H1 (cell line): ENCODE measurements around the gene AASDH. TPM values are rescaled to one million over a fixed set of nuclear protein-coding genes. Genes with fewer than 3 reads are reported as not detected.

Source experiments
- CBX5 ChIP-seq: fragments of 300-800, 300-1000 bp; sonication (generic); IDR thresholded peaks from 2 replicates; pipeline ENCODE4 v1.7.1; 2016; ENCODE audit warnings: antibody characterized with exemption, low read length, low read depth
- CEBPB ChIP-seq: IDR thresholded peaks from 2 replicates; pipeline ENCODE4 v1.6.1; 2012; ENCODE audit warnings: low read depth, low read length
- CHD1 ChIP-seq: IDR thresholded peaks from 2 replicates; pipeline ENCODE4 v1.6.1; 2012; ENCODE audit warnings: low read depth, low read length, improper control_type of control experiment
- CREB1 ChIP-seq: IDR thresholded peaks from 2 replicates; pipeline ENCODE4 v1.6.1; 2012; ENCODE audit warnings: inconsistent platforms
- EP300 ChIP-seq, 2 experiments: IDR thresholded peaks; 1 replicate in 1 of 2; 2 replicates in 1 of 2; pipeline ENCODE4 v1.6.1; 2011 to 2012; ENCODE audit warnings: low read depth in 2 of 2, low read length in 2 of 2, mild to moderate bottlenecking in 2 of 2, borderline replicate concordance in 1 of 2, inconsistent platforms in 1 of 2, moderate library complexity in 1 of 2
- GABPA ChIP-seq: IDR thresholded peaks from 2 replicates; pipeline ENCODE4 v1.6.1; 2011; ENCODE audit warnings: mild to moderate bottlenecking, low read length, moderate library complexity, borderline replicate concordance; ENCODE audit not compliant: insufficient read depth
- HDAC2 ChIP-seq, 2 experiments: fragments of 300-600 bp in 1 of 2; sonication (generic) in 1 of 2; IDR thresholded peaks; 2 replicates each; pipeline ENCODE4 v1.6.1; 2011 to 2012; ENCODE audit warnings: low read depth in 2 of 2, low read length in 2 of 2, mild to moderate bottlenecking in 2 of 2, moderate library complexity in 2 of 2, borderline replicate concordance in 1 of 2, inconsistent platforms in 1 of 2
- KDM1A ChIP-seq: fragments of 200-600, 300-600 bp; sonication (generic); IDR thresholded peaks from 2 replicates; pipeline ENCODE4 v1.7.1; 2016; ENCODE audit warnings: mild to moderate bottlenecking, low read length, borderline replicate concordance
- KDM4A ChIP-seq: IDR thresholded peaks from one replicate; pipeline ENCODE4 v1.7.1; 2012; ENCODE audit warnings: low read depth, mild to moderate bottlenecking, moderate library complexity, low read length, inconsistent platforms; ENCODE audit not compliant: severe bottlenecking
- KDM5A ChIP-seq: fragments of 200-600 bp; IDR thresholded peaks from 2 replicates; pipeline ENCODE4 v1.7.1; 2012; ENCODE audit warnings: mild to moderate bottlenecking, low read length, inconsistent platforms, mixed read lengths
- RFX5 ChIP-seq: IDR thresholded peaks from 2 replicates; pipeline ENCODE4 v1.6.1; 2011; ENCODE audit warnings: low read depth, low read length, improper control_type of control experiment, borderline replicate concordance
- SAP30 ChIP-seq: fragments of 300-600 bp; sonication (generic); IDR thresholded peaks from 2 replicates; pipeline ENCODE4 v1.7.1; 2012; ENCODE audit warnings: low read length, moderate library complexity, mild to moderate bottlenecking, inconsistent platforms; ENCODE audit not compliant: insufficient read depth, insufficient replicate concordance
- SIX5 ChIP-seq: IDR thresholded peaks from 2 replicates; pipeline ENCODE4 v1.6.1; 2011; ENCODE audit warnings: mild to moderate bottlenecking, low read depth, low read length
- SP1 ChIP-seq: IDR thresholded peaks from 2 replicates; pipeline ENCODE4 v1.6.1; 2011; ENCODE audit warnings: low read depth, low read length
- SRF ChIP-seq: IDR thresholded peaks from 2 replicates; pipeline ENCODE4 v1.6.1; 2011; ENCODE audit warnings: mild to moderate bottlenecking, low read depth, low read length, moderate library complexity
- TAF1 ChIP-seq: IDR thresholded peaks from 2 replicates; pipeline ENCODE4 v1.6.1; 2011; ENCODE audit warnings: mild to moderate bottlenecking, low read depth, low read length
- TEAD4 ChIP-seq: IDR thresholded peaks from 2 replicates; pipeline ENCODE4 v1.6.1; 2012; ENCODE audit warnings: low read depth, low read length, inconsistent platforms, mixed read lengths
- polyA plus RNA-seq, 7 experiments: library from polyadenylated mRNA; depleted of rRNA in 3 of 7; stranded (reverse) in 5 of 7; unstranded in 2 of 7; fragments of >200 nt in 5 of 7; fragments of 200-250 nt in 2 of 7; gene quantifications; 1 replicate in 5 of 7; 2 replicates in 1 of 7; 4 replicates in 1 of 7; pipeline versions ENCODE4 v1.2.1 to v1.2.3, GENCODE V29; 2011 to 2013; ENCODE audit warnings: missing spikeins in 2 of 7, mixed read lengths in 2 of 7
- total RNA-seq: library from RNA; stranded (reverse); fragmentation: NEBNext Ultra II Directional; extraction: Animal tissue kit (Norgen Biotek cat#: 25700); gene quantifications from 2 replicates; pipeline ENCODE4 v1.2.1, GENCODE V29; 2021
- TF ChIP-seq, protein P1 (sequence below): IDR thresholded peaks from 2 replicates; pipeline ENCODE4 v1.6.1; 2012; ENCODE audit warnings: low read length, inconsistent platforms
- TF ChIP-seq, protein P2 (sequence below), 3 experiments: IDR thresholded peaks; 1 replicate in 2 of 3; 2 replicates in 1 of 3; pipeline versions ENCODE4 v1.5.1 to v1.6.1; 2011; ENCODE audit warnings: low read length in 3 of 3, mild to moderate bottlenecking in 3 of 3, inconsistent platforms in 2 of 3, low read depth in 1 of 3, moderate library complexity in 1 of 3; ENCODE audit not compliant: insufficient read depth in 1 of 3; ENCODE audit errors: control extremely low read depth in 1 of 3

The AASDH gene
- total and polyA plus RNA-seq, 2 of the 8 experiments (the other 6 are each of a cell fraction or from before 2014, with no cell fraction given): 8.0 to 10.9 TPM

DNA sequence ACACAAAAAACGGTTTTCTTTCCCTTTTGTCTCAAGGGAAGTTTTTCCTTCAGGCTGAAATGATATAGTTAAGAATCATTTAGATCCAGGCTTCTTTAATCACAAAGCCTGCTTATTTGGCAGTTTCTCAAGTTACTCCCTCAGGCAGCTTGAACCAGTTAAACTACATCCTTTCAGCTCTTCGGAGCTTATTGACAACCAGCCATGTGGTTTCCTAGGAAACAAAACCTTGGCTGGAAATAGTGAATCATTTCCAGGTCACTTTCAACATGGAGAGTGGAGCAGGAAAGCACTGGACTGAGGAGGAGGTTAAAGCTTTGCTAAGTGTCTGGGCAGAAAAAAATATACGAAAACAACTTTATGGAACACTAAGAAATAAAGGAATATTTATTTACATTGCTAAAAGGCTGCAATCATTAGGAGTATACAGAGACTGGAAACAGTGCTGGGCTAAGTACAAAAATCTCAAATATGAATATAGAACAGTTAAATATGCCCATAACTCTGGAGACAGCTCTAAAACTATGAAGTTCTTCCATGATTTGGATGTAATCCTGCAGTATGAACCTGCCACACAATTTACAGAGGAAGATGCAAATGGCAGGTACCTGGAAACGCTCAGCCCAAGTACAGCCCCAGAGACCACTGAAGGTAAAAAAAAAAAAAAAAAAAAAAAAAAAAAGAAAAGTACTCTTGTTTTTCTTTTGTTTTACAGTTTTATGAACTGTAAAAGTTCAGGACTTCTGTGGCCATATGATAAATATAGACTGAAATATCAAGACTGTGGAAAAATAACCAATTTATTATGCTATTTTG is 23.2 kb upstream of the AASDH start (continued):
- TF ChIP-seq, protein P1, sequence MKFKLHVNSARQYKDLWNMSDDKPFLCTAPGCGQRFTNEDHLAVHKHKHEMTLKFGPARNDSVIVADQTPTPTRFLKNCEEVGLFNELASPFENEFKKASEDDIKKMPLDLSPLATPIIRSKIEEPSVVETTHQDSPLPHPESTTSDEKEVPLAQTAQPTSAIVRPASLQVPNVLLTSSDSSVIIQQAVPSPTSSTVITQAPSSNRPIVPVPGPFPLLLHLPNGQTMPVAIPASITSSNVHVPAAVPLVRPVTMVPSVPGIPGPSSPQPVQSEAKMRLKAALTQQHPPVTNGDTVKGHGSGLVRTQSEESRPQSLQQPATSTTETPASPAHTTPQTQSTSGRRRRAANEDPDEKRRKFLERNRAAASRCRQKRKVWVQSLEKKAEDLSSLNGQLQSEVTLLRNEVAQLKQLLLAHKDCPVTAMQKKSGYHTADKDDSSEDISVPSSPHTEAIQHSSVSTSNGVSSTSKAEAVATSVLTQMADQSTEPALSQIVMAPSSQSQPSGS: peak; percentile 55; the same call in 1 of the 2 replicates
- TF ChIP-seq SIX5 (no peak), GABPA (no peak), SAP30 (no peak), KDM1A (no peak), CEBPB (no peak), TAF1 (peak; percentile 30; the same call in 1 of the 2 replicates), EP300 (IDR thresholded peaks at IDR 0.05; ENCODE audit: borderline replicate concordance in 1 of 2, low read depth in 2 of 2, low read length in 2 of 2) (peak in 1 of 2 experiments; percentile 86; a peak in 1 of 3 replicates), TEAD4 (no peak), KDM5A (no peak), CREB1 (no peak), CHD1 (no peak), KDM4A (no peak), CBX5 (no peak), HDAC2 (IDR thresholded peaks at IDR 0.05; ENCODE audit: borderline replicate concordance in 1 of 2, low read depth in 2 of 2, low read length in 2 of 2) (no peak), RFX5 (no peak), SRF (no peak), SP1 (peak; percentile 62; the same call in 1 of the 2 replicates)
- TF ChIP-seq, protein P2, sequence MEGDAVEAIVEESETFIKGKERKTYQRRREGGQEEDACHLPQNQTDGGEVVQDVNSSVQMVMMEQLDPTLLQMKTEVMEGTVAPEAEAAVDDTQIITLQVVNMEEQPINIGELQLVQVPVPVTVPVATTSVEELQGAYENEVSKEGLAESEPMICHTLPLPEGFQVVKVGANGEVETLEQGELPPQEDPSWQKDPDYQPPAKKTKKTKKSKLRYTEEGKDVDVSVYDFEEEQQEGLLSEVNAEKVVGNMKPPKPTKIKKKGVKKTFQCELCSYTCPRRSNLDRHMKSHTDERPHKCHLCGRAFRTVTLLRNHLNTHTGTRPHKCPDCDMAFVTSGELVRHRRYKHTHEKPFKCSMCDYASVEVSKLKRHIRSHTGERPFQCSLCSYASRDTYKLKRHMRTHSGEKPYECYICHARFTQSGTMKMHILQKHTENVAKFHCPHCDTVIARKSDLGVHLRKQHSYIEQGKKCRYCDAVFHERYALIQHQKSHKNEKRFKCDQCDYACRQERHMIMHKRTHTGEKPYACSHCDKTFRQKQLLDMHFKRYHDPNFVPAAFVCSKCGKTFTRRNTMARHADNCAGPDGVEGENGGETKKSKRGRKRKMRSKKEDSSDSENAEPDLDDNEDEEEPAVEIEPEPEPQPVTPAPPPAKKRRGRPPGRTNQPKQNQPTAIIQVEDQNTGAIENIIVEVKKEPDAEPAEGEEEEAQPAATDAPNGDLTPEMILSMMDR (IDR thresholded peaks at IDR 0.05; ENCODE audit: control extremely low read depth in 1 of 3, insufficient read depth in 1 of 3, low read depth in 1 of 3, low read length in 3 of 3): no peak
